HEK293 (cell line): ENCODE measurements around the gene LRRTM4.

ENCODE experiments used
- CTCF ChIA-PET: fragments of 350-600 bp; formaldehyde crosslinking; extraction: SDS; loops from one replicate; lab custom pipeline; 2021; ENCODE audit warnings: antibody characterized with exemption; lab: Yijun Ruan, JAX
- POLR2A ChIA-PET: fragments of 300-600 bp; formaldehyde crosslinking; extraction: SDS; loops from one replicate; lab custom pipeline; 2020; ENCODE audit warnings: antibody characterized with exemption, inconsistent platforms; lab: Yijun Ruan, JAX
- H3K27ac ChIP-seq: fragments of 200-500 bp; sonication (Bioruptor generic); 2 replicates; pipeline ENCODE4 v1.5.1; 2014; ENCODE audit warnings: low read depth, low read length, control low read depth, inconsistent platforms; ENCODE audit errors: extremely low read depth
- H3K36me3 ChIP-seq, 2 experiments: fragments of 200-500 bp in 1 of 2; sonication (Bioruptor generic) in 1 of 2; 1 replicate in 1 of 2; 2 replicates in 1 of 2; pipeline ENCODE4 v1.5.1; 2014 to 2017; ENCODE audit warnings: inconsistent platforms in 2 of 2, low read length in 2 of 2; ENCODE audit not compliant: control insufficient read depth in 2 of 2, insufficient read depth in 1 of 2
- H3K4me1 ChIP-seq: fragments of 200-500 bp; sonication (Bioruptor generic); 2 replicates; pipeline ENCODE4 v1.5.1; 2014; ENCODE audit warnings: mild to moderate bottlenecking, low read length, inconsistent platforms; ENCODE audit not compliant: control insufficient read depth, insufficient read depth
- H3K4me3 ChIP-seq: 2 replicates; pipeline ENCODE4 v1.5.1; 2011; ENCODE audit warnings: low read depth, mild to moderate bottlenecking, control low read depth, low read length, moderate library complexity
- H3K9me3 ChIP-seq: fragments of 200-500 bp; sonication (Bioruptor generic); 2 replicates; pipeline ENCODE4 v1.5.1; 2014; ENCODE audit warnings: low read depth, low read length, inconsistent platforms; ENCODE audit not compliant: control insufficient read depth, insufficient read depth
- HOXC10 ChIP-seq: sonication (generic); formaldehyde crosslinking; IDR thresholded peaks from 2 replicates; pipeline ENCODE4 v1.8.1; 2023; ENCODE audit warnings: mild to moderate bottlenecking, missing genetic modification reagents
- KLF17 ChIP-seq: fragments of 450-650 bp; formaldehyde crosslinking; IDR thresholded peaks from 2 replicates; pipeline ENCODE4 v1.5.1; 2016; ENCODE audit warnings: missing biosample characterization, missing genetic modification characterization
- ZNF169 ChIP-seq: fragments of 450-650 bp; formaldehyde crosslinking; IDR thresholded peaks from 2 replicates; pipeline ENCODE4 v1.5.1; 2016; ENCODE audit warnings: missing biosample characterization, missing genetic modification characterization
- ZNF19 ChIP-seq: fragments of 450-650 bp; formaldehyde crosslinking; IDR thresholded peaks from 2 replicates; pipeline ENCODE4; 2016; ENCODE audit warnings: missing biosample characterization, missing genetic modification characterization, low read depth
- ZNF211 ChIP-seq: fragments of 450-650 bp; formaldehyde crosslinking; IDR thresholded peaks from 2 replicates; pipeline ENCODE4 v1.5.1; 2016; ENCODE audit warnings: low read depth, missing biosample characterization, missing genetic modification characterization
- ZNF274 ChIP-seq, 2 experiments: fragments of 200-500 bp in 1 of 2; fragments of 450-650 bp in 1 of 2; sonication (Bioruptor generic) in 1 of 2; formaldehyde crosslinking in 1 of 2; IDR thresholded peaks; 2 replicates each; pipeline versions ENCODE4 v1.5.1 to v1.6.1; 2014 to 2016; ENCODE audit warnings: borderline replicate concordance in 1 of 2, inconsistent platforms in 1 of 2, low read length in 1 of 2, missing biosample characterization in 1 of 2, missing genetic modification characterization in 1 of 2
- ZNF37A ChIP-seq: fragments of 450-650 bp; IDR thresholded peaks from 2 replicates; pipeline ENCODE4 v1.5.1; 2018; ENCODE audit warnings: missing biosample characterization, missing genetic modification characterization
- ZNF394 ChIP-seq: fragments of 450-650 bp; formaldehyde crosslinking; IDR thresholded peaks from 2 replicates; pipeline ENCODE4 v1.5.1; 2016; ENCODE audit warnings: missing biosample characterization, missing genetic modification characterization, mild to moderate bottlenecking, moderate library complexity, borderline replicate concordance
- ZNF501 ChIP-seq: fragments of 450-650 bp; formaldehyde crosslinking; IDR thresholded peaks from 2 replicates; pipeline ENCODE4 v1.5.1; 2016; ENCODE audit warnings: missing biosample characterization, missing genetic modification characterization
- ZNF555 ChIP-seq: fragments of 450-650 bp; formaldehyde crosslinking; conservative IDR thresholded peaks from 2 replicates; pipeline ENCODE4 v1.5.1; 2017; ENCODE audit warnings: missing biosample characterization, mild to moderate bottlenecking, missing genetic modification characterization, inconsistent platforms
- ZNF76 ChIP-seq: fragments of 450-650 bp; formaldehyde crosslinking; IDR thresholded peaks from 2 replicates; pipeline ENCODE4; 2016; ENCODE audit warnings: low read depth, missing biosample characterization, missing genetic modification characterization, borderline replicate concordance
- ZSCAN16 ChIP-seq: fragments of 450-650 bp; formaldehyde crosslinking; IDR thresholded peaks from 2 replicates; pipeline ENCODE4 v1.5.1; 2016; ENCODE audit warnings: missing biosample characterization, missing genetic modification characterization
- TF ChIP-seq, protein P1 (sequence below): fragments of 450-650 bp; IDR thresholded peaks from 2 replicates; pipeline ENCODE4 v1.5.1; 2018; ENCODE audit warnings: missing biosample characterization, mild to moderate bottlenecking, missing genetic modification characterization
- TF ChIP-seq, protein P2 (sequence below): fragments of 450-650 bp; formaldehyde crosslinking; IDR thresholded peaks from 2 replicates; pipeline ENCODE4 v1.5.1; 2016; ENCODE audit warnings: missing biosample characterization, missing genetic modification characterization
- TF ChIP-seq, protein P3 (sequence below): fragments of 450-650 bp; formaldehyde crosslinking; IDR thresholded peaks from 2 replicates; pipeline ENCODE4 v1.5.1; 2017; ENCODE audit warnings: missing biosample characterization, missing genetic modification characterization
- TF ChIP-seq, protein P4 (sequence below): fragments of 450-650 bp; formaldehyde crosslinking; IDR thresholded peaks from 2 replicates; pipeline ENCODE4 v1.5.1; 2016; ENCODE audit warnings: missing biosample characterization, missing genetic modification characterization

The LRRTM4 gene

GRCh38 chr2:76867854-76868253 lies 654.3 kb downstream of the LRRTM4 start (continued):
- TF ChIP-seq ZNF501 (tag by site-specific recombination) (no peak), ZNF76 (tag by site-specific recombination) (no peak)

DNA sequence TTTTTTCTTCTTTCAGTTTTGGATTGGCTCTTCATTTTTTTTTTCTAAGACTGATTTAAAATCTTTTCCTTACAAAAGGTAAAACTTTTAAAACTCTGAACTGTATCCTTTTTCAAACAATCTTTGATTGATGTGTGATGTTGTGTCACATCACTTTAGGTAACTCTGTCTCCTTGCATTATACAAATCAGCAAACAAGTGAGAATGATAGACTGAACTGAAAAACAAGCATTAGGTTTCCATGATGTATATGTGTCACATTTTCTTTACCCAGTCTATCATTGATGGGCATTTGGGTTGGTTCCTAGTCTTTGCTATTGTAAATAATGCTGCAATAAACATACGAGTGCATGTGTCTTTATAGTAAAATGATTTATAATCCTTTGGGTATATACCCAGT lies 655.7 kb downstream of the LRRTM4 start:
- Histone ChIP-seq H3K36me3 (no peaks in the 10 kb centered on the region), H3K4me3 (no peak overlapping the region), H3K4me1 (no peaks in the 10 kb centered on the region), H3K27ac (no peak overlapping the region), H3K9me3 (no peaks in the 10 kb centered on the region)
- POLR2A ChIA-PET = no interaction called here
- CTCF ChIA-PET = no interaction called here
- TF ChIP-seq ZNF37A (tag by site-specific recombination) = no peak

DNA sequence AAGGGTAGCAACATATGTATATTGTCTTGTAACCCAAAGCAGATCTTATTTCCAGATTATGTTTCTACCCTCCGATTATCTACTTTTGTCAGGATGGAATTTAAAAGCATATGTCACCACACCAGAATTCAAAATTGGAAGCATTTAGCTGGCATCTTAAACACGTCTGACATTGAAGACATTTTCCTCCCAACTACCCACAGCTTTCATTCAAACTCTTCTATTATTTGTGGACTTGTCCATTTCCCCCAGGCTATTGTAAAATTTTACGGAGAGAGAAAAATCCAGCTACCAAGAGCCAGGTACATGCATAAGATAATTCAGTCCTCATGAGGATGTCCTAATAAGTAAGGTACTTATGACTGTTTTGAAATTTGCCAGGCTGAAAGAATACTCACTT lies 659.3 kb downstream of the LRRTM4 start:
- no peak overlapping the region for H3K27ac ChIP-seq
- CTCF ChIA-PET = no interaction called here
- POLR2A ChIA-PET = no interaction called here
- no peaks in the 10 kb centered on the region for H3K4me1 ChIP-seq
- no peaks in the 10 kb centered on the region for H3K36me3 ChIP-seq
- no peaks in the 10 kb centered on the region for H3K9me3 ChIP-seq
- H3K4me3 ChIP-seq = no peak overlapping the region
- no peak for TF ChIP-seq ZNF211
- TF ChIP-seq ZNF19 (tag by site-specific recombination) = no peak
- TF ChIP-seq, protein P1, sequence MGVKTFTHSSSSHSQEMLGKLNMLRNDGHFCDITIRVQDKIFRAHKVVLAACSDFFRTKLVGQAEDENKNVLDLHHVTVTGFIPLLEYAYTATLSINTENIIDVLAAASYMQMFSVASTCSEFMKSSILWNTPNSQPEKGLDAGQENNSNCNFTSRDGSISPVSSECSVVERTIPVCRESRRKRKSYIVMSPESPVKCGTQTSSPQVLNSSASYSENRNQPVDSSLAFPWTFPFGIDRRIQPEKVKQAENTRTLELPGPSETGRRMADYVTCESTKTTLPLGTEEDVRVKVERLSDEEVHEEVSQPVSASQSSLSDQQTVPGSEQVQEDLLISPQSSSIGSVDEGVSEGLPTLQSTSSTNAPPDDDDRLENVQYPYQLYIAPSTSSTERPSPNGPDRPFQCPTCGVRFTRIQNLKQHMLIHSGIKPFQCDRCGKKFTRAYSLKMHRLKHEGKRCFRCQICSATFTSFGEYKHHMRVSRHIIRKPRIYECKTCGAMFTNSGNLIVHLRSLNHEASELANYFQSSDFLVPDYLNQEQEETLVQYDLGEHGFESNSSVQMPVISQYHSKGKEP (tag by site-specific recombination) = no peak
- TF ChIP-seq, all 188 proteins: peak for 0

- CTCF ChIA-PET = no interaction called here
- no peaks in the 10 kb centered on the region for H3K4me1 ChIP-seq
- TF ChIP-seq ZNF555 (tag by site-specific recombination) = no peak
- TF ChIP-seq ZSCAN16 (tag by site-specific recombination) = no peak
- TF ChIP-seq, protein P2, sequence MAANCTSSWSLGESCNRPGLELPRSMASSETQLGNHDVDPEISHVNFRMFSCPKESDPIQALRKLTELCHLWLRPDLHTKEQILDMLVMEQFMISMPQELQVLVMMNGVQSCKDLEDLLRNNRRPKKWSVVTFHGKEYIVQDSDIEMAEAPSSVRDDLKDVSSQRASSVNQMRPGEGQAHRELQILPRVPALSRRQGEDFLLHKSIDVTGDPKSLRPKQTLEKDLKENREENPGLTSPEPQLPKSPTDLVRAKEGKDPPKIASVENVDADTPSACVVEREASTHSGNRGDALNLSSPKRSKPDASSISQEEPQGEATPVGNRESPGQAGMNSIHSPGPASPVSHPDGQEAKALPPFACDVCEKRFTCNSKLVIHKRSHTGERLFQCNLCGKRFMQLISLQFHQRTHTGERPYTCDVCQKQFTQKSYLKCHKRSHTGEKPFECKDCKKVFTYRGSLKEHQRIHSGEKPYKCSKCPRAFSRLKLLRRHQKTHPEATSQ (tag by site-specific recombination) = no peak
- TF ChIP-seq HOXC10 = no peak
- TF ChIP-seq, protein P3, sequence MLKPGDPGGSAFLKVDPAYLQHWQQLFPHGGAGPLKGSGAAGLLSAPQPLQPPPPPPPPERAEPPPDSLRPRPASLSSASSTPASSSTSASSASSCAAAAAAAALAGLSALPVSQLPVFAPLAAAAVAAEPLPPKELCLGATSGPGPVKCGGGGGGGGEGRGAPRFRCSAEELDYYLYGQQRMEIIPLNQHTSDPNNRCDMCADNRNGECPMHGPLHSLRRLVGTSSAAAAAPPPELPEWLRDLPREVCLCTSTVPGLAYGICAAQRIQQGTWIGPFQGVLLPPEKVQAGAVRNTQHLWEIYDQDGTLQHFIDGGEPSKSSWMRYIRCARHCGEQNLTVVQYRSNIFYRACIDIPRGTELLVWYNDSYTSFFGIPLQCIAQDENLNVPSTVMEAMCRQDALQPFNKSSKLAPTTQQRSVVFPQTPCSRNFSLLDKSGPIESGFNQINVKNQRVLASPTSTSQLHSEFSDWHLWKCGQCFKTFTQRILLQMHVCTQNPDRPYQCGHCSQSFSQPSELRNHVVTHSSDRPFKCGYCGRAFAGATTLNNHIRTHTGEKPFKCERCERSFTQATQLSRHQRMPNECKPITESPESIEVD (tag by site-specific recombination) = no peak
- TF ChIP-seq, protein P4, sequence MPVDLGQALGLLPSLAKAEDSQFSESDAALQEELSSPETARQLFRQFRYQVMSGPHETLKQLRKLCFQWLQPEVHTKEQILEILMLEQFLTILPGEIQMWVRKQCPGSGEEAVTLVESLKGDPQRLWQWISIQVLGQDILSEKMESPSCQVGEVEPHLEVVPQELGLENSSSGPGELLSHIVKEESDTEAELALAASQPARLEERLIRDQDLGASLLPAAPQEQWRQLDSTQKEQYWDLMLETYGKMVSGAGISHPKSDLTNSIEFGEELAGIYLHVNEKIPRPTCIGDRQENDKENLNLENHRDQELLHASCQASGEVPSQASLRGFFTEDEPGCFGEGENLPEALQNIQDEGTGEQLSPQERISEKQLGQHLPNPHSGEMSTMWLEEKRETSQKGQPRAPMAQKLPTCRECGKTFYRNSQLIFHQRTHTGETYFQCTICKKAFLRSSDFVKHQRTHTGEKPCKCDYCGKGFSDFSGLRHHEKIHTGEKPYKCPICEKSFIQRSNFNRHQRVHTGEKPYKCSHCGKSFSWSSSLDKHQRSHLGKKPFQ (tag by site-specific recombination) = no peak
- no peak for TF ChIP-seq ZNF394
- TF ChIP-seq ZNF169 (tag by site-specific recombination) = no peak
- no peak for TF ChIP-seq KLF17 (tag by site-specific recombination)
- no peak for TF ChIP-seq ZNF274 (IDR thresholded peaks at IDR 0.05; ENCODE audit: low read length)
- TF ChIP-seq ZNF274 (tag by site-specific recombination; IDR thresholded peaks at IDR 0.05; ENCODE audit: borderline replicate concordance) = no peak
- no peaks in the 10 kb centered on the region for H3K36me3 ChIP-seq
- POLR2A ChIA-PET = no interaction called here
- H3K9me3 ChIP-seq = no peaks in the 10 kb centered on the region
- no peak overlapping the region for H3K27ac ChIP-seq
- no peak overlapping the region for H3K4me3 ChIP-seq
Measured at GRCh38 chr2:76861708-76862107, 660.5 kb downstream of the LRRTM4 start.
